ENCODE data around the gene POLR2E. TPM values are rescaled to one million over a fixed set of nuclear protein-coding genes. Genes with fewer than 3 reads are reported as not detected.
A peak's percentile ranks its signal among the peaks of the same experiment; 100 is the strongest.

POLR2E gene
- total RNA-seq, 2 donors from 2014 or later = 152 to 169 TPM

GRCh38 chr19:1098177-1099051 is 3.2 kb upstream of the POLR2E start:
- no peak for TF ChIP-seq POLR2AphosphoS5 (IDR thresholded peaks at IDR 0.05)
- TF ChIP-seq CTCF (IDR thresholded peaks at IDR 0.05) = no peak
- no peak for TF ChIP-seq POLR2A (IDR thresholded peaks at IDR 0.05)
- 58% methylated on average over 15 of the region's 15 CpGs for WGBS
- intact Hi-C loops (cut with DNase I) = no loop called here
- Histone ChIP-seq H3K27me3 (replicated peaks; ENCODE audit: insufficient read depth) (no peaks in the 10 kb centered on the region), H3K4me3 (no peak overlapping the region), H3K36me3 (no peaks in the 10 kb centered on the region), H3K4me1 (replicated peaks) (peaks cover 7% of the 10 kb centered on the region), H3K27ac (peak overlapping the region; percentile 37 to 55), H3K9me3 (no peaks in the 10 kb centered on the region)
- DNase-seq (ENCODE audit: low spot score) = no peak

- WGBS = 63% methylated on average over 7 of the region's 7 CpGs
- Histone ChIP-seq H3K4me1 (replicated peaks) (peaks cover 7% of the 10 kb centered on the region), H3K27me3 (replicated peaks; ENCODE audit: insufficient read depth) (no peaks in the 10 kb centered on the region), H3K4me3 (no peak overlapping the region), H3K9me3 (no peaks in the 10 kb centered on the region), H3K27ac (peak overlapping the region in 1 of 2 donors; percentile 55), H3K36me3 (no peaks in the 10 kb centered on the region)
- no peak for TF ChIP-seq CTCF (IDR thresholded peaks at IDR 0.05)
- TF ChIP-seq POLR2AphosphoS5 (IDR thresholded peaks at IDR 0.05) = no peak
- no peak for TF ChIP-seq POLR2A (IDR thresholded peaks at IDR 0.05)
- intact Hi-C loops (cut with DNase I) = no loop called here
- no peak for DNase-seq (ENCODE audit: low spot score)
These were observed 2.6 kb upstream of the POLR2E start for GRCh38 chr19:1097810-1098176.

GRCh38 chr19:1094655-1094977 is 559 bp downstream of the POLR2E start:
- H3K4me1 ChIP-seq (replicated peaks) = peaks cover 7% of the 10 kb centered on the region
- H3K9me3 ChIP-seq = no peaks in the 10 kb centered on the region
- no peak for TF ChIP-seq CTCF (IDR thresholded peaks at IDR 0.05)
- no peak for TF ChIP-seq POLR2A (IDR thresholded peaks at IDR 0.05)
- no peak for TF ChIP-seq POLR2AphosphoS5 (IDR thresholded peaks at IDR 0.05)
- H3K4me3 ChIP-seq = peak overlapping the region; percentile 79 to 85
- H3K27me3 ChIP-seq (replicated peaks; ENCODE audit: insufficient read depth) = no peaks in the 10 kb centered on the region
- no peak for DNase-seq (ENCODE audit: low spot score)
- intact Hi-C loops (cut with DNase I) = no loop called here
- H3K27ac ChIP-seq = peak overlapping the region; percentile 63 to 69
- H3K36me3 ChIP-seq = peaks cover 0 to 10% of the 10 kb centered on the region in 2 donors
- WGBS = 1% methylated on average over 19 of the region's 19 CpGs

- peak overlapping the region; percentile 79 to 85 for H3K4me3 ChIP-seq
- H3K36me3 ChIP-seq = peaks cover 0 to 10% of the 10 kb centered on the region in 2 donors
- intact Hi-C loops (cut with DNase I) = no loop called here
- H3K4me1 ChIP-seq (replicated peaks) = peaks cover 7% of the 10 kb centered on the region
- H3K27me3 ChIP-seq (replicated peaks; ENCODE audit: insufficient read depth) = no peaks in the 10 kb centered on the region
- WGBS = 59% methylated on average over 30 of the region's 32 CpGs
- TF ChIP-seq POLR2A (IDR thresholded peaks at IDR 0.05) (no peak), POLR2AphosphoS5 (IDR thresholded peaks at IDR 0.05) (no peak), CTCF (IDR thresholded peaks at IDR 0.05) (no peak)
- no peak overlapping the region for H3K27ac ChIP-seq
- H3K9me3 ChIP-seq = no peaks in the 10 kb centered on the region
- no peak for DNase-seq (ENCODE audit: low spot score)
These were observed 1.2 kb downstream of the POLR2E start for GRCh38 chr19:1093811-1094553.

All from prostate gland (tissue), 2 donors.